Peyer's patch (tissue), 4 donors: Measurements from ENCODE around the gene CMTM7.

Experiments
- CTCF ChIP-seq, 6 experiments: fragments of 450-650 bp in 4 of 6; fragments of 200-600 bp in 2 of 6; sonication (generic) in 1 of 6; IDR thresholded peaks; one replicate each; pipeline ENCODE4 v1.5.1; 2017 to 2019; ENCODE audit warnings: antibody characterized with exemption in 6 of 6, mild to moderate bottlenecking in 3 of 6, moderate library complexity in 1 of 6
- POLR2A ChIP-seq, 2 donors: fragments of 450-650 bp; IDR thresholded peaks; one replicate each; pipeline ENCODE4 v1.5.1; 2017; ENCODE audit warnings: antibody characterized with exemption in 2 of 2, mild to moderate bottlenecking in 2 of 2, moderate library complexity in 2 of 2

- TF ChIP-seq CTCF (IDR thresholded peaks at IDR 0.05), result no peak
- TF ChIP-seq POLR2A (IDR thresholded peaks at IDR 0.05), result no peak
These were observed 40.5 kb downstream of the CMTM7 start for GRCh38 chr3:32432045-32432710.
